ENCODE measurements around the gene RALGAPB.

RALGAPB gene

GRCh38 chr20:38603286-38603685 lies 130.6 kb downstream of the RALGAPB start:
- Histone ChIP-seq H3K9me3 (ENCODE audit: control insufficient read depth, low read length) (no peaks in the 10 kb centered on the region), H3K9ac (ENCODE audit: low read length) (no peak overlapping the region), H3K27me3 (replicated peaks; ENCODE audit: control insufficient read depth, insufficient read depth, low read length) (peaks cover 77% of the 10 kb centered on the region), H3K4me3 (ENCODE audit: low read length) (no peak overlapping the region), H3K4me1 (ENCODE audit: control insufficient read depth, insufficient read depth, low read length) (no peaks in the 10 kb centered on the region), H3K36me3 (ENCODE audit: control insufficient read depth, insufficient read depth, low read length, severe bottlenecking) (no peaks in the 10 kb centered on the region)
- DNase-seq (ENCODE audit: low read depth), result no peak

GRCh38 chr20:38604873-38605303 lies 132.2 kb downstream of the RALGAPB start:
- Histone ChIP-seq H3K9ac (ENCODE audit: low read length) (no peak overlapping the region), H3K36me3 (ENCODE audit: control insufficient read depth, insufficient read depth, low read length, severe bottlenecking) (no peaks in the 10 kb centered on the region), H3K4me1 (ENCODE audit: control insufficient read depth, insufficient read depth, low read length) (no peaks in the 10 kb centered on the region), H3K27me3 (replicated peaks; ENCODE audit: control insufficient read depth, insufficient read depth, low read length) (peaks cover 70% of the 10 kb centered on the region), H3K4me3 (ENCODE audit: low read length) (no peak overlapping the region), H3K9me3 (ENCODE audit: control insufficient read depth, low read length) (no peaks in the 10 kb centered on the region)
- DNase-seq (ENCODE audit: low read depth), result peak; percentile 11

- no peaks in the 10 kb centered on the region for H3K9me3 ChIP-seq (ENCODE audit: control insufficient read depth, low read length)
- H3K36me3 ChIP-seq (ENCODE audit: control insufficient read depth, insufficient read depth, low read length, severe bottlenecking), result no peaks in the 10 kb centered on the region
- no peak overlapping the region for H3K4me3 ChIP-seq (ENCODE audit: low read length)
- peaks cover 45% of the 10 kb centered on the region for H3K27me3 ChIP-seq (replicated peaks; ENCODE audit: control insufficient read depth, insufficient read depth, low read length)
- DNase-seq (ENCODE audit: low read depth), result no peak
- H3K9ac ChIP-seq (ENCODE audit: low read length), result no peak overlapping the region
- no peaks in the 10 kb centered on the region for H3K4me1 ChIP-seq (ENCODE audit: control insufficient read depth, insufficient read depth, low read length)
Measured at GRCh38 chr20:38607351-38607750, 134.7 kb downstream of the RALGAPB start.

- no peaks in the 10 kb centered on the region for H3K4me1 ChIP-seq (ENCODE audit: control insufficient read depth, insufficient read depth, low read length)
- no peak overlapping the region for H3K9ac ChIP-seq (ENCODE audit: low read length)
- H3K9me3 ChIP-seq (ENCODE audit: control insufficient read depth, low read length), result no peaks in the 10 kb centered on the region
- H3K36me3 ChIP-seq (ENCODE audit: control insufficient read depth, insufficient read depth, low read length, severe bottlenecking), result no peaks in the 10 kb centered on the region
- peaks cover 42% of the 10 kb centered on the region for H3K27me3 ChIP-seq (replicated peaks; ENCODE audit: control insufficient read depth, insufficient read depth, low read length)
- H3K4me3 ChIP-seq (ENCODE audit: low read length), result no peak overlapping the region
- DNase-seq (ENCODE audit: low read depth), result no peak
Measured at GRCh38 chr20:38608188-38608587, 135.5 kb downstream of the RALGAPB start.

- Histone ChIP-seq H3K4me1 (ENCODE audit: control insufficient read depth, insufficient read depth, low read length) (no peaks in the 10 kb centered on the region), H3K9ac (ENCODE audit: low read length) (no peak overlapping the region), H3K36me3 (ENCODE audit: control insufficient read depth, insufficient read depth, low read length, severe bottlenecking) (no peaks in the 10 kb centered on the region), H3K27me3 (replicated peaks; ENCODE audit: control insufficient read depth, insufficient read depth, low read length) (peaks cover 42% of the 10 kb centered on the region), H3K4me3 (ENCODE audit: low read length) (no peak overlapping the region), H3K9me3 (ENCODE audit: control insufficient read depth, low read length) (no peaks in the 10 kb centered on the region)
- DNase-seq (ENCODE audit: low read depth), result no peak
Measured at GRCh38 chr20:38609815-38610214, 137.2 kb downstream of the RALGAPB start.

- DNase-seq (ENCODE audit: low read depth), result peak; percentile 13
- Histone ChIP-seq H3K27me3 (replicated peaks; ENCODE audit: control insufficient read depth, insufficient read depth, low read length) (peaks cover 49% of the 10 kb centered on the region), H3K9ac (ENCODE audit: low read length) (no peak overlapping the region), H3K4me1 (ENCODE audit: control insufficient read depth, insufficient read depth, low read length) (no peaks in the 10 kb centered on the region), H3K9me3 (ENCODE audit: control insufficient read depth, low read length) (no peaks in the 10 kb centered on the region), H3K4me3 (ENCODE audit: low read length) (no peak overlapping the region), H3K36me3 (ENCODE audit: control insufficient read depth, insufficient read depth, low read length, severe bottlenecking) (no peaks in the 10 kb centered on the region)
Measured at GRCh38 chr20:38610521-38610920, 137.9 kb downstream of the RALGAPB start.

- Histone ChIP-seq H3K9ac (ENCODE audit: low read length) (no peak overlapping the region), H3K27me3 (replicated peaks; ENCODE audit: control insufficient read depth, insufficient read depth, low read length) (peaks cover 39% of the 10 kb centered on the region), H3K4me1 (ENCODE audit: control insufficient read depth, insufficient read depth, low read length) (no peaks in the 10 kb centered on the region), H3K4me3 (ENCODE audit: low read length) (no peak overlapping the region), H3K36me3 (ENCODE audit: control insufficient read depth, insufficient read depth, low read length, severe bottlenecking) (no peaks in the 10 kb centered on the region), H3K9me3 (ENCODE audit: control insufficient read depth, low read length) (no peaks in the 10 kb centered on the region)
- DNase-seq (ENCODE audit: low read depth), result no peak
Measured at GRCh38 chr20:38612751-38613515, 140.3 kb downstream of the RALGAPB start.

- Histone ChIP-seq H3K4me3 (ENCODE audit: low read length) (no peak overlapping the region), H3K4me1 (ENCODE audit: control insufficient read depth, insufficient read depth, low read length) (no peaks in the 10 kb centered on the region), H3K9ac (ENCODE audit: low read length) (no peak overlapping the region), H3K36me3 (ENCODE audit: control insufficient read depth, insufficient read depth, low read length, severe bottlenecking) (no peaks in the 10 kb centered on the region), H3K27me3 (replicated peaks; ENCODE audit: control insufficient read depth, insufficient read depth, low read length) (peaks cover 52% of the 10 kb centered on the region), H3K9me3 (ENCODE audit: control insufficient read depth, low read length) (no peaks in the 10 kb centered on the region)
- no peak for DNase-seq (ENCODE audit: low read depth)
Measured at GRCh38 chr20:38615283-38615682, 142.6 kb downstream of the RALGAPB start.

- Histone ChIP-seq H3K9ac (ENCODE audit: low read length) (no peak overlapping the region), H3K9me3 (ENCODE audit: control insufficient read depth, low read length) (no peaks in the 10 kb centered on the region), H3K27me3 (replicated peaks; ENCODE audit: control insufficient read depth, insufficient read depth, low read length) (peaks cover 62% of the 10 kb centered on the region), H3K4me1 (ENCODE audit: control insufficient read depth, insufficient read depth, low read length) (no peaks in the 10 kb centered on the region), H3K36me3 (ENCODE audit: control insufficient read depth, insufficient read depth, low read length, severe bottlenecking) (no peaks in the 10 kb centered on the region), H3K4me3 (ENCODE audit: low read length) (no peak overlapping the region)
- DNase-seq (ENCODE audit: low read depth), result no peak
Measured at GRCh38 chr20:38616457-38616856, 143.8 kb downstream of the RALGAPB start.

GRCh38 chr20:38617011-38617829 lies 144.6 kb downstream of the RALGAPB start:
- DNase-seq (ENCODE audit: low read depth), result peak; percentile 28
- Histone ChIP-seq H3K27me3 (replicated peaks; ENCODE audit: control insufficient read depth, insufficient read depth, low read length) (peaks cover 65% of the 10 kb centered on the region), H3K4me1 (ENCODE audit: control insufficient read depth, insufficient read depth, low read length) (no peaks in the 10 kb centered on the region), H3K9me3 (ENCODE audit: control insufficient read depth, low read length) (no peaks in the 10 kb centered on the region), H3K9ac (ENCODE audit: low read length) (no peak overlapping the region), H3K4me3 (ENCODE audit: low read length) (no peak overlapping the region), H3K36me3 (ENCODE audit: control insufficient read depth, insufficient read depth, low read length, severe bottlenecking) (no peaks in the 10 kb centered on the region)

- no peak for DNase-seq (ENCODE audit: low read depth)
- peaks cover 67% of the 10 kb centered on the region for H3K27me3 ChIP-seq (replicated peaks; ENCODE audit: control insufficient read depth, insufficient read depth, low read length)
- no peaks in the 10 kb centered on the region for H3K9me3 ChIP-seq (ENCODE audit: control insufficient read depth, low read length)
- no peak overlapping the region for H3K4me3 ChIP-seq (ENCODE audit: low read length)
- H3K4me1 ChIP-seq (ENCODE audit: control insufficient read depth, insufficient read depth, low read length), result no peaks in the 10 kb centered on the region
- no peak overlapping the region for H3K9ac ChIP-seq (ENCODE audit: low read length)
- no peaks in the 10 kb centered on the region for H3K36me3 ChIP-seq (ENCODE audit: control insufficient read depth, insufficient read depth, low read length, severe bottlenecking)
Measured at GRCh38 chr20:38617830-38618196, 145.2 kb downstream of the RALGAPB start.
